ENCODE measurements around the gene ARFIP1.
"Not testable (repeated sequence)": the region's sequence is repeated elsewhere in the genome, so short reads cannot be mapped to it uniquely, and the experiment has no call there.

The ARFIP1 gene

GRCh38 chr4:152843481-152844090 is 63.8 kb downstream of the ARFIP1 start:
- DNase-seq (ENCODE audit: low read depth in 2 of 2): no peak

DNA sequence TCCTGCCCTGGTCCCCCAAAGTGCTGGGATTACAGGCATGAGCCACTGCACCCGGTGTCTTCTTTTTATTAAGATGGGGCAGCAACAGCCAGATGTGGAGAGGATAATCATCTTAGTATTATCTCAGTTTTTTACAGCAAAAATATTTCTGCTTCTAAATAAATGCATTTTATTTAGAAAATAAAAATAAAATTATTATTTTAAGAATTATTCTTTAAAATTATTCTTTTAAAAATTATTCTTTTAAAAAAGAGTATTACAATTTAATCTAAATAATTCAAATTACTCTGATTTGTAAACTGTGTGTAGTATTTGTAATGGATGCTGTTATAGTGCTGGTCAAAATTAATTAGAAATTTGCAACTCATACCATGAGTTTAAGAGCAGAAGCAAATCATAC is 67.6 kb downstream of the ARFIP1 start:
- DNase-seq (ENCODE audit: low read depth in 2 of 2): no peak

DNA sequence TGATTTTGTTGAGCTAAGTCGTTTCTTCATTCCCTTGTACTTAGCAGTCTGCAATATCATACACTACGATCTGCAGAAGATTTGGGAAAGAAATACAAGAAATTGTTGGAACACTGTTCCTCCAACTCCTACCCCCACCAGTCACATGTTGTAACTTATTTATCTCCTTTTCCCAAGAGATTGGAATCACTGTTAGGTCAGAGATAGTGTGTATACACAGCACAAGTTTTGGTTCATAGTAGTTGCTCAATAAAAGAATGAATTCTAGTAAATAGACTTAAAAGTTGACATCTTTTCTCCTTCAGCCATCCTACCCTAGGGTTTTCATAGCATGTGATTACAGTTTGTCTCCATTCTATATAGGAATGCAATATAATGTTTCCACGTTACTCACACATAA is 68.8 kb downstream of the ARFIP1 start:
- no peak for DNase-seq (ENCODE audit: low read depth in 2 of 2)

DNA sequence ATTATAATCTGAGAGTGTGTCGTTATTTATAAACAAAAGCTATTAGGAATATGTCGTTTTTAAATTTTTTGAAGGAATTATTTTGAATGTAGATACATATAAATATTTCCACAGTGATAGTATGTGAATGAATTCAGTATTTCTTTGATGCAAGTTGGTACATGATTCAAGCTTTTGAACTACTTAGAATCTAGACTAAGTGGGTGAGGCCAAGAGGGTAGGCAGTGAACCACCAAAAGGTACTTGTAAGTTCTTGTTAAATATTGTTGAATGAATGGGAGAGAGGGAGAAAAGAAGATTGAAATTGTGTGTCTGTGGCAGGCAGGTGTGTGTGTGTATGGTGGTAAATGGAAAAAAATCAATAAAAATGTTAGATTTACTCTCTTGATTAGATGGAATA is 69.6 kb downstream of the ARFIP1 start:
- no peak for DNase-seq (ENCODE audit: low read depth in 2 of 2)

DNA sequence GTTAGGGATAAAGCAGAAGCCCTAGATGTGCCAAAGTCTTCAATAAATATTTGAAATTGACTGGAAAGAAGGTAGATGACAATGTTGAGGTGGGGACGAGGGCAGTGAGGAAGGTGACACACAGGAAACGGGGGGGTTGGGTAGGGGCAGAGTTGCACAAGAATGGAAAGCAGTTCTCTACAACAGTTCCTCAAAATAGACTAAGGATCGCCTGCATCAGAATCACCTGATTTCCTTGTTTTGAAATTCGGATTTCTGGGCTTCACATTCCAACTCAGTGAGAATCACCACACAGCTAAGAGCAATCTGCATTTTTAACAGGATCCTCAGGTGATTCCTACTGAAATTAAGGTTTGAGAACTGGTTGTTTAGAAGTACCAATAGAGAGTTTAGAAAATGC is 70.6 kb downstream of the ARFIP1 start:
- DNase-seq (ENCODE audit: low read depth in 2 of 2): peak in 1 of 2 experiments; percentile 16

GRCh38 chr4:152851226-152851625 is 71.5 kb downstream of the ARFIP1 start:
- no peak for DNase-seq (ENCODE audit: low read depth in 2 of 2)

DNA sequence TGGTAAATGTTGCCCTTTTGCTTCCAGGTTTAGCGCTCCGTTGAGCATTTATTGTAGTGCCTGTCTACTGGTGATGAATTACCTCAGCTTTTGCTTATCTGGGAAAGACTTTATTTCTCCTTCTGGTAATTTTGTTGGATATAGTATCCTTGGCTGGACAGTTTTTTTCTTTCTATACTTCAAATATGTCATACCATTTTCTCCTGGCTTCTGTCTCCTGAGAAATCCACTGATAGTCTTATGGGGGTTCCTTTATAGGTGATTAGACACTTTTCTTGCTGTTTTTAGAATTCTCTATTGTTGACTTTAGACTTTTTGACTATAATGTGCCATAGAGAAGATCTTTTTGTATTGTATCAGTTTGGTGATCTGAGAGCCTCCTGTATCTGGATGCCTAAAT is 73.5 kb downstream of the ARFIP1 start:
- DNase-seq (ENCODE audit: low read depth in 2 of 2): no peak

DNA sequence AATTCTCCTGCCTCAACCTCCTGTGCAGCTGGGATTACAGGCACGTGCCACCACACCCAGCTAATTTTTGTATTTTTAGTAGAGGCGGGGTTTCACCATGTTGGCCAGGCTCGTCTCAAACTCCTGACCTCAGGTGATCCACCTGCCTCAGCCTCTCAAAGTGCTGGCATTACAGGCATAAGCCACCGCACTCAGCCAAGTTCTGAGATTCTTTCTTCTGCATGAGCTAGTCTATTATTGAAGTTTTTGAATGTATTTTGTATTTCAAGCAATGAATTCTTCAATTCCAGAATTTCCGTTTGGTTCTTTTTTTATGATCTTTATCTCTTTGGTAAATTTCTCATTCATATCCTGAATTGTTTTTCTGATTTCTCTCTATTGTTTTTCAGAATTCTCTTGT is 74.3 kb downstream of the ARFIP1 start:
- DNase-seq (ENCODE audit: low read depth in 2 of 2): not testable (repeated sequence)

- no peak for DNase-seq (ENCODE audit: low read depth in 2 of 2)
Measured at GRCh38 chr4:152856960-152857359, 77.2 kb downstream of the ARFIP1 start.

DNA sequence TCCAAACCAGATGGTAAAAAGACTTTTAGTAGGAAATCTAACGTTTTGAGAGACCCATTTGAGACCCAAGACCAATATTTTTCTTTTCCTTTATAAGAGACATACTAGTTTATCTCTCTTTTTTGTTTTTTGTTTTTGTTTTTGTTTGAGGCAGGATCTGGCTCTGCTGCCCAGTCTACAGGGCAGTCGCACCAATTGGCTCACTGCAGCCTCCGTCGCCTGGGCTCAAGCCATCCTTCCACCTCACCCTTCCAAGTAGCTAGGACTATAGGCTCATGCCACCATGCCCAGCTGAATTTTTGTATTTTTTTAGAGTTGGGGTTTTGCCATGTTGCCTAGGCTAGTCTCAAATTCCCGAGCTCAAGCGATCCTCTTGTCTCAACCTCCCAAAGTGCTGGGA is 79.2 kb downstream of the ARFIP1 start:
- no peak for DNase-seq (ENCODE audit: low read depth in 2 of 2)

DNA sequence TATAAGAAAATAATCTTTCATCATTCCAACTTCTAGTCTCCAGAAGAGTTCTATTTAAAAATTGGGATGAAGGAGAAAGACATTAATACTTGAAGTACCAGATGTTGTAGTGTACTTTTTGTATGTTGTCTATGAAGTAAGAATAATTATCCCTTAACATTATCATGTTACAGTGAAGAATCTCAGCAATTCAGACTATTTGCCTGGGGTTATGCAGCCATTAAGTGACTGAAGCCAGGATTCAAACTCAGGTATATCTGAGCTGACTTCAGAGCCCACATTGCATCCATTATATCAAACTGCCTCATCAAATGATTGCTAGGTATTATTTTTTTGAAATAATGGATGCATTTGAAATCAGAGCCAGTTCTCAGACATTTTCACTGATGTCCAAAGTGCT is 80.3 kb downstream of the ARFIP1 start:
- no peak for DNase-seq (ENCODE audit: low read depth in 2 of 2)

DNA sequence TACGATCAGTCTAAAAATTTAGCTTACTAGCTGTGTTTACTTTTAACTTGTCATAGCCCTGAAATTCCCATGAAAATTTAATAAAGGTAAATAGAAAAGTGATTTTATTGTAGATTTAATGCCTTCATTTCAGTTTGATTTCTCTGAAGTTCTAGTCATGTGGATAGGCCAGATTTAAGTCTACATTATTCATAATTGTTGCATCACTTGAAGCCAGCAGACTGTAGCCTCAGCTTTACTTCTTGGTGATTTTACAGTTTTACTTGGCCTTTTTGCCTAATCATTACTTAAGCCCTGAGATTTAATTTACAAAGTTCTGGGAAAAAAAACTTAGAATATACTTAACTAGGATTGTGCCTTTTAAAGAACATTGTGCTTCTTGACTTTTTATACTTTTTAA is 82.9 kb downstream of the ARFIP1 start:
- no peak for DNase-seq (ENCODE audit: low read depth in 2 of 2)

DNA sequence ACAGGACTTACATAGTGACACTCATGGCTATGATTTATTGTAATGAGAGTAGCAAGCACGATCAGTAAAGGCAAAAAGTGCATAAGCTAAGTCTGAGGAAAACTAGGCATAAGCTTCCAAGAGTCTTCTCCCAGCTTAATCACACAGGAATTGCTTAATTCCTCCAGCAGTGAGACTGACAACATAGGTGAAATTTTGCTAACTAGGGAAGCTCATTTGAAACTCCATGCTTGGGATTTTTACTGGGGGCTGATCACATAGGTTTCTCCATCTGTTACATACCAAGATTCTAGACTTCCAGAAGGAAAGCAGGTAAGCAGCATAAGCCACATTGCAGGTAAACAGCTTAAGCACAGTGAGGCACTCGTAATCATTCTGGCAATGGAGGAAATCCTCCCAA is 84.6 kb downstream of the ARFIP1 start:
- no peak for DNase-seq (ENCODE audit: low read depth in 2 of 2)

GRCh38 chr4:152866432-152866993 is 86.8 kb downstream of the ARFIP1 start:
- not testable (repeated sequence) for DNase-seq (ENCODE audit: low read depth in 2 of 2)

DNA sequence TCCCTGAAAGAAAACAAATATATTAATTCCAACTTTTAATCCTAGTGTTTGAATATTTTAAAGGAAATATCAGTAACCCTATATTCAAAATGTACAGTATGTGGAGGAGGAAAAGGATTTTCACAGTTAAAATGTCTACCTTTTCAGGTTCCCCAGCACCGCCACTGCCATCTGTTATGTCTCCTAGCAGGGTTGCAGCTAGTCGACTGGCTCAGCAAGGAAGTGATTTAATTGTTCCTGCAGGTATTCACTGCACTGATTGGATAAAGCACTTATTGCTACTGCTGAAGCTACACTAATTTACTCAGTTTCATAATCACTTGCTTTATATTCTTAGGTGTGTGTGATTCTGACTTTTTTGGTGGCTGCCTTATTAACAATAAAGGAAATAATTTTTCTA is 90.9 kb downstream of the ARFIP1 start:
- DNase-seq (ENCODE audit: low read depth in 2 of 2): no peak

DNA sequence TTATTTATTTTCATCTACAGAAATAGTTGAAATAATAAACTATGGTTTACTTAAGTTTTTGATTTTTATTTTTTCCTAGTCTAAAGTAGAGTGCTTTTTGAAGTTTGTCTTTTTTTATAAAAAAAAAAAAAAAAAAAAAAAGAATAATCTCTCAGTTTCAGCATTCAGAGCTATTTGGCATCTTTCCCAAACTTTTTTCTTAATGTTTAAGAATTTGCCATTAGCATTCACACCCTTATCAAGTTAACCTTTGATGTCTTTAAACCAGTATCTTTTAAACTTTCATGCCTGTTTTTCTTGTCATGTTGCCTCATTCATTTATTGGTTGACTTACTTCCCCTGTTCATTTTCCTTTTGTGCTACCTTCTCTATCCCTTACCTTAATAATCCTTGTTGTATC is 95.5 kb downstream of the ARFIP1 start:
- no peak for DNase-seq (ENCODE audit: low read depth in 2 of 2)

DNA sequence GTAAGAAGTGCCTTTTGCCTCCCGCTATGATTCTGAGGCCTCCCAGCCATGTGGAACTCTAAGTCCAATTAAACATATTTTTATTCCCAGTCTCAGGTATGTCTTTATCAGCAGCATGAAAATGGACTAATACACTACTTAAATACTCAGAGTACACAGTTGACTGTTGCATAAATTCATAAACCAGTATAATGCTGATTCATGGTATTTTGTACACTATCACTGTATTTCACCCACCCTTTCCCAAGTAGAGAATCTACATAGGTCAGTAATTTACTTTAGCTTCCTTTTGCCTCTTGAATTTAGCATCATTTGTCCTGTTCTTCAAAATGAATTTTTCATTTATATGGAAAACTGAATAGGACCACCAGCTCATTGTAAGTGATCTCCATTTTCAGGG is 98.1 kb downstream of the ARFIP1 start:
- DNase-seq (ENCODE audit: low read depth in 2 of 2): no peak

- DNase-seq (ENCODE audit: low read depth in 2 of 2): no peak
Measured at GRCh38 chr4:152880263-152880662, 100.5 kb downstream of the ARFIP1 start.

DNA sequence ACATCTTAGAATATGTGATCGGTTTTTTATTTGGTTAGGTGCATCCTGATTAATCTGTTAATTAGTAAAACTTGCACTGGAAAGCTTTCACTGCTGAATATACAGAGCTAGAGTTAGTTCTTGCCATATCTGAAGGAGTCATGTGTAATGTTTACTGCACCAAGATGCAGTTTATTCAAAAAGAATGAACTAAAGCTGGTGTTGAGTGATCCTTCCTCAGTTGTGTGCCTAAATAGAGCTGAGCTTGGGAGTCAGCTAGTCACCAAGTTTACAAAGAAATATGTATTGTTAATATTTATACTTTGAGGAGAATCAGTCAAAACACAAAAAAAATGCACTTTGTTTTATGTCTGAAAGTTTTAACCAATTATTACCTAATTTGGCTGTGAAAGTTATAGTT is 102.2 kb downstream of the ARFIP1 start:
- DNase-seq (ENCODE audit: low read depth in 2 of 2): no peak

DNA sequence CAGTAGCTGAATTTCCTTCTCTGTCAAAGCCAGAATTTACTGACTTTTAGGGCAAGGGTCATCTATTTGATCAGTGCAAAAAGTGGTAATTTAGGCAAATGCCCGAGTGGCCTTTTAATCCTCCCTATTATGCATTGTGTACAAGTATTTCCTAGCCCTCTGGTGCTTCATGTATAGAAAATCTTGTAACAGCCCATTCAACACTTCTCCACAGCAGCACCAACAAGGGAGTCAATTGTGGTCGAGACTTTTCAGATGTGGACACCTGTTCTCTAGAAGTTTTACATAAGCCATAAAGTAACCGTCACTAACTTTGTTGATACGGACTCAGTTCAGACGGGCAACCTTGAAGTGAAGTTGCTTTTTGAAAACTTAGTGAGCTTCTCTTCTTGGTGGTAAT is 105.4 kb downstream of the ARFIP1 start:
- DNase-seq (ENCODE audit: low read depth in 2 of 2): no peak

GRCh38 chr4:152886201-152886600 is 106.4 kb downstream of the ARFIP1 start:
- DNase-seq (ENCODE audit: low read depth in 2 of 2): no peak

DNA sequence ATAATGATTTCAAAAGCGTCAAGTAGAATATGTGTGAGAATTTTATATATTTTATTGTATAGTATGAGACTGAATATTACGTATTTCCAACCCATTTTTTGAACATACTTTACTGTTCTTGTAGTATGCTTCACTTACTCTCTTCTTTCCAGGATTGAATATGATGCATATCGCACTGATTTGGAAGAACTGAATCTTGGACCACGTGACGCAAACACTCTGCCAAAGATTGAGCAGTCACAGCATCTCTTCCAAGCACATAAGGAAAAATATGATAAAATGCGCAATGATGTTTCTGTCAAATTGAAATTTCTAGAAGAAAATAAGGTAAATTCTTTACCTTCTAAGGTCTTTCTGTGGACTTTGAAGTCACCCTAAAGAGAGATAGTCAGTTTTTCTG is 108.2 kb downstream of the ARFIP1 start:
- no peak for DNase-seq (ENCODE audit: low read depth in 2 of 2)

- DNase-seq (ENCODE audit: low read depth in 2 of 2): no peak
Measured at GRCh38 chr4:152892974-152893373, 113.2 kb downstream of the ARFIP1 start.

DNA sequence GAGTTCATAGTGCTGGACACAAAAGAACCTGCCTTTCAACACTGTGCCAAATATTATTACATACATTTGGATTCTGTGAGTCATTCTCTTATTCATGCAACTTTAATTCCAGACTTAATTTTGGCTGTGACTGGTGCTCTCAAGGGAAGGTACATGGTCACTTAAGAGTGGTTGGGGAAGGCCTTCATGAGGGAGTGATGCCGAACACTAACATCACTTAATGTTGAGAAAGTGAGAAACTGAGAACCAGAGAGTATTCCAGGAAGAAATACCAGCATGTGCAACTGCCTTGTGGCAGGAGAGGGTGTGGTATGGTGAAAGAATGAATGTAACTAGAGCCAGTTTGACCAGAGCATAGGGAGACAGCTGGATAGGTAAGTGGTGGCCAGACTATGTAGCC is 114.9 kb downstream of the ARFIP1 start:
- no peak for DNase-seq (ENCODE audit: low read depth in 2 of 2)
